Measurements from ENCODE around the gene KANSL1L. TPM values are rescaled to one million over a fixed set of nuclear protein-coding genes. Genes with fewer than 3 reads are reported as not detected.

Gene KANSL1L
- total RNA-seq, 1 donor from 2014 or later: 21.0 TPM

GRCh38 chr2:210055825-210056224 is 115.4 kb downstream of the KANSL1L start:
- DNase-seq (ENCODE audit: extremely low spot score, unreplicated experiment): no peak
- Mint-ChIP-seq H3K27me3 (ENCODE audit: unreplicated experiment) (no peaks in the 10 kb centered on the region), H3K36me3 (ENCODE audit: unreplicated experiment) (peaks cover 22% of the 10 kb centered on the region), H3K27ac (ENCODE audit: unreplicated experiment) (no peak overlapping the region), H3K4me1 (ENCODE audit: unreplicated experiment) (no peaks in the 10 kb centered on the region), H3K9me3 (ENCODE audit: unreplicated experiment) (peaks cover 12% of the 10 kb centered on the region), H3K4me3 (ENCODE audit: unreplicated experiment) (no peak overlapping the region)
- no peak for TF ChIP-seq CTCF (IDR thresholded peaks at IDR 0.05)

GRCh38 chr2:210054696-210055095 is 116.5 kb downstream of the KANSL1L start:
- Mint-ChIP-seq H3K27me3 (ENCODE audit: unreplicated experiment) (no peaks in the 10 kb centered on the region), H3K4me3 (ENCODE audit: unreplicated experiment) (no peak overlapping the region)
- TF ChIP-seq CTCF (IDR thresholded peaks at IDR 0.05): no peak

GRCh38 chr2:210050885-210051284 is 120.3 kb downstream of the KANSL1L start:
- no peak for DNase-seq (ENCODE audit: extremely low spot score, unreplicated experiment)
- Mint-ChIP-seq H3K36me3 (ENCODE audit: unreplicated experiment) (peaks cover 18% of the 10 kb centered on the region), H3K27ac (ENCODE audit: unreplicated experiment) (no peak overlapping the region)

More at GRCh38 chr2:210054696-210055095, 116.5 kb downstream of the KANSL1L start:
- no peaks in the 10 kb centered on the region for H3K4me1 Mint-ChIP-seq (ENCODE audit: unreplicated experiment)
- no peak for DNase-seq (ENCODE audit: extremely low spot score, unreplicated experiment)
- H3K9me3 Mint-ChIP-seq (ENCODE audit: unreplicated experiment): peaks cover 12% of the 10 kb centered on the region
- peaks cover 22% of the 10 kb centered on the region for H3K36me3 Mint-ChIP-seq (ENCODE audit: unreplicated experiment)
- H3K27ac Mint-ChIP-seq (ENCODE audit: unreplicated experiment): no peak overlapping the region

GRCh38 chr2:210049831-210050230 is 121.4 kb downstream of the KANSL1L start:
- H3K4me3 Mint-ChIP-seq (ENCODE audit: unreplicated experiment): no peak overlapping the region
- peaks cover 12% of the 10 kb centered on the region for H3K9me3 Mint-ChIP-seq (ENCODE audit: unreplicated experiment)
- H3K36me3 Mint-ChIP-seq (ENCODE audit: unreplicated experiment): peaks cover 15% of the 10 kb centered on the region
- no peak for DNase-seq (ENCODE audit: extremely low spot score, unreplicated experiment)
- no peak overlapping the region for H3K27ac Mint-ChIP-seq (ENCODE audit: unreplicated experiment)
- H3K27me3 Mint-ChIP-seq (ENCODE audit: unreplicated experiment): no peaks in the 10 kb centered on the region
- H3K4me1 Mint-ChIP-seq (ENCODE audit: unreplicated experiment): no peaks in the 10 kb centered on the region
- TF ChIP-seq CTCF (IDR thresholded peaks at IDR 0.05): no peak

More at GRCh38 chr2:210050885-210051284, 120.3 kb downstream of the KANSL1L start:
- TF ChIP-seq CTCF (IDR thresholded peaks at IDR 0.05): no peak
- Mint-ChIP-seq H3K4me3 (ENCODE audit: unreplicated experiment) (no peak overlapping the region), H3K9me3 (ENCODE audit: unreplicated experiment) (peaks cover 19% of the 10 kb centered on the region), H3K27me3 (ENCODE audit: unreplicated experiment) (no peaks in the 10 kb centered on the region), H3K4me1 (ENCODE audit: unreplicated experiment) (no peaks in the 10 kb centered on the region)

GRCh38 chr2:210046851-210047500 is 124.2 kb downstream of the KANSL1L start:
- H3K4me1 Mint-ChIP-seq (ENCODE audit: unreplicated experiment): no peaks in the 10 kb centered on the region
- H3K27me3 Mint-ChIP-seq (ENCODE audit: unreplicated experiment): no peaks in the 10 kb centered on the region
- H3K4me3 Mint-ChIP-seq (ENCODE audit: unreplicated experiment): no peak overlapping the region
- TF ChIP-seq CTCF (IDR thresholded peaks at IDR 0.05): no peak
- H3K27ac Mint-ChIP-seq (ENCODE audit: unreplicated experiment): no peak overlapping the region
- H3K9me3 Mint-ChIP-seq (ENCODE audit: unreplicated experiment): peaks cover 7% of the 10 kb centered on the region
- H3K36me3 Mint-ChIP-seq (ENCODE audit: unreplicated experiment): peaks cover 15% of the 10 kb centered on the region
- no peak for DNase-seq (ENCODE audit: extremely low spot score, unreplicated experiment)
